Neural progenitor cell (in vitro differentiated cells): Measurements from ENCODE around the gene CCDC32. TPM values are rescaled to one million over a fixed set of nuclear protein-coding genes. Genes with fewer than 3 reads are reported as not detected.
A peak's percentile ranks its signal among the peaks of the same experiment; 100 is the strongest.
"Not testable (repeated sequence)": the region's sequence is repeated elsewhere in the genome, so short reads cannot be mapped to it uniquely, and the experiment has no call there.

Source experiments
- DNase-seq: peaks from one replicate; pipeline ENCODE4 v3.0.0-alpha.2; 2016; ENCODE audit warnings: low spot score
- H2AFZ ChIP-seq: fragments of 200-600 bp; sonication (generic); replicated peaks from 2 replicates; pipeline ENCODE4 v1.6.1; 2016; ENCODE audit warnings: antibody characterized with exemption
- H3F3A ChIP-seq: fragments of 200-600 bp; sonication (generic); 2 replicates; pipeline ENCODE4 v1.6.1; 2016; ENCODE audit warnings: antibody characterized with exemption, low read depth
- H3K27ac ChIP-seq: fragments of 200-600 bp; sonication (generic); 2 replicates; pipeline ENCODE4 v1.5.1; 2016; ENCODE audit warnings: mild to moderate bottlenecking
- H3K27me3 ChIP-seq: fragments of 200-600 bp; sonication (generic); 2 replicates; pipeline ENCODE4 v1.6.1; 2016; ENCODE audit warnings: mild to moderate bottlenecking, moderate library complexity
- H3K36me3 ChIP-seq: fragments of 200-600 bp; sonication (generic); 2 replicates; pipeline ENCODE4 v1.5.1; 2016
- H3K4me1 ChIP-seq: fragments of 200-600 bp; sonication (generic); 2 replicates; pipeline ENCODE4 v1.6.1; 2016; ENCODE audit warnings: mixed run types
- H3K4me2 ChIP-seq: fragments of 200-600 bp; sonication (generic); 2 replicates; pipeline ENCODE4 v1.6.1; 2016
- H3K4me3 ChIP-seq: fragments of 200-600 bp; sonication (generic); 2 replicates; pipeline ENCODE4 v1.5.1; 2016
- H3K79me2 ChIP-seq: fragments of 200-600 bp; sonication (generic); 2 replicates; pipeline ENCODE4 v1.6.1; 2016; ENCODE audit warnings: low read depth
- H3K9ac ChIP-seq: fragments of 200-600 bp; sonication (generic); 2 replicates; pipeline ENCODE4 v1.6.1; 2016
- H3K9me3 ChIP-seq: fragments of 200-600 bp; sonication (generic); 2 replicates; pipeline ENCODE4 v1.5.1; 2016; ENCODE audit warnings: low read depth
- H4K20me1 ChIP-seq: fragments of 200-600 bp; sonication (generic); 2 replicates; pipeline ENCODE4 v1.6.1; 2016; ENCODE audit warnings: low read depth
- H3K27ac Mint-ChIP-seq: 3 replicates; pipeline ENCODE4 v1.8.0; 2021; ENCODE audit warnings: mixed read lengths
- H3K27me3 Mint-ChIP-seq: 2 replicates; pipeline ENCODE4 v1.8.0; 2022; ENCODE audit warnings: low read depth, mild to moderate bottlenecking, inconsistent platforms, moderate library complexity, mixed read lengths; ENCODE audit not compliant: insufficient read depth
- H3K36me3 Mint-ChIP-seq: 3 replicates; pipeline ENCODE4 v1.8.0; 2021; ENCODE audit warnings: mixed read lengths
- H3K4me1 Mint-ChIP-seq: 3 replicates; pipeline ENCODE4 v1.8.0; 2021; ENCODE audit warnings: mixed read lengths
- H3K4me3 Mint-ChIP-seq: 3 replicates; pipeline ENCODE4 v1.8.0; 2021; ENCODE audit warnings: mild to moderate bottlenecking, moderate library complexity, mixed read lengths
- H3K9me3 Mint-ChIP-seq: 3 replicates; pipeline ENCODE4 v1.8.0; 2020; ENCODE audit warnings: mixed read lengths
- EZH2 ChIP-seq: fragments of 200-600 bp; sonication (generic); IDR thresholded peaks from 2 replicates; pipeline ENCODE4 v1.6.1; 2017; ENCODE audit warnings: antibody characterized with exemption, mild to moderate bottlenecking, moderate library complexity
- EZH2phosphoT487 ChIP-seq: fragments of 200-600 bp; sonication (generic); IDR thresholded peaks from 2 replicates; pipeline ENCODE4 v1.6.1; 2017; ENCODE audit warnings: antibody characterized with exemption
- total RNA-seq: library from RNA; depleted of rRNA; stranded (reverse); fragments of >200 nt; gene quantifications from 2 replicates; pipeline ENCODE4 v1.2.3, GENCODE V29; 2015; ENCODE audit warnings: low replicate concordance
- TF ChIP-seq, protein P1 (sequence below): fragments of 200-600 bp; sonication (generic); IDR thresholded peaks from 2 replicates; pipeline ENCODE4 v1.5.1; 2017; ENCODE audit warnings: antibody characterized with exemption, mild to moderate bottlenecking

Gene CCDC32
- total RNA-seq, 1 donor from 2014 or later, result 22.4 TPM

DNA sequence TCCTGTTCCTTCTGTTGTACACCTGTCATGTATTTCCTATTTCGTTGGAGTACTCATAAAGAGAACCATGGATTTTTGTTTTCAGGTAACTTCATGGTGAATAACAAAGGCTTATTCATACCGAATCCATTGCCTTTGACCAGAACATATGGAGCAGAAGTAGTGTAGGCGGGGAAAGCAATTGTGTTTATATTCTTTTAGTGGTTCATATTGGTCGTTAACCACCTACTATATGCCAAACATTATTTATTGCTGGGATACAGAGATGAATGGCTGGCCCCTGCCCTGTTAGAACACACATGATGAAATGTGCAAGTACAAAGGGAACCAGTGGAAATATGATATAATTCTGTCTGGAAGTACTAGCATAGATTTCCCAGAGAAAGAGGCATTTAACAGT is 14.1 kb upstream of the CCDC32 start:
- Histone ChIP-seq H3K36me3 (no peaks in the 10 kb centered on the region), H3K9me3 (no peaks in the 10 kb centered on the region), H3K4me2 (no peak overlapping the region), H3K4me3 (no peak overlapping the region), H3K4me1 (no peaks in the 10 kb centered on the region), H3K9ac (no peak overlapping the region), H3K27me3 (no peaks in the 10 kb centered on the region), H3F3A (no peaks in the 10 kb centered on the region), H3K27ac (no peak overlapping the region), H4K20me1 (no peaks in the 10 kb centered on the region), H3K79me2 (no peaks in the 10 kb centered on the region), H2AFZ (no peak overlapping the region)
- H3K4me3 Mint-ChIP-seq, result no peak overlapping the region
- H3K27ac Mint-ChIP-seq, result no peak overlapping the region
- H3K4me1 Mint-ChIP-seq, result no peaks in the 10 kb centered on the region
- H3K36me3 Mint-ChIP-seq, result peaks cover 7% of the 10 kb centered on the region
- DNase-seq, result no peak
- TF ChIP-seq EZH2, result no peak
- TF ChIP-seq, protein P1, sequence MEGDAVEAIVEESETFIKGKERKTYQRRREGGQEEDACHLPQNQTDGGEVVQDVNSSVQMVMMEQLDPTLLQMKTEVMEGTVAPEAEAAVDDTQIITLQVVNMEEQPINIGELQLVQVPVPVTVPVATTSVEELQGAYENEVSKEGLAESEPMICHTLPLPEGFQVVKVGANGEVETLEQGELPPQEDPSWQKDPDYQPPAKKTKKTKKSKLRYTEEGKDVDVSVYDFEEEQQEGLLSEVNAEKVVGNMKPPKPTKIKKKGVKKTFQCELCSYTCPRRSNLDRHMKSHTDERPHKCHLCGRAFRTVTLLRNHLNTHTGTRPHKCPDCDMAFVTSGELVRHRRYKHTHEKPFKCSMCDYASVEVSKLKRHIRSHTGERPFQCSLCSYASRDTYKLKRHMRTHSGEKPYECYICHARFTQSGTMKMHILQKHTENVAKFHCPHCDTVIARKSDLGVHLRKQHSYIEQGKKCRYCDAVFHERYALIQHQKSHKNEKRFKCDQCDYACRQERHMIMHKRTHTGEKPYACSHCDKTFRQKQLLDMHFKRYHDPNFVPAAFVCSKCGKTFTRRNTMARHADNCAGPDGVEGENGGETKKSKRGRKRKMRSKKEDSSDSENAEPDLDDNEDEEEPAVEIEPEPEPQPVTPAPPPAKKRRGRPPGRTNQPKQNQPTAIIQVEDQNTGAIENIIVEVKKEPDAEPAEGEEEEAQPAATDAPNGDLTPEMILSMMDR, result no peak
- H3K27me3 Mint-ChIP-seq, result no peaks in the 10 kb centered on the region
- peaks cover 3% of the 10 kb centered on the region for H3K9me3 Mint-ChIP-seq

DNA sequence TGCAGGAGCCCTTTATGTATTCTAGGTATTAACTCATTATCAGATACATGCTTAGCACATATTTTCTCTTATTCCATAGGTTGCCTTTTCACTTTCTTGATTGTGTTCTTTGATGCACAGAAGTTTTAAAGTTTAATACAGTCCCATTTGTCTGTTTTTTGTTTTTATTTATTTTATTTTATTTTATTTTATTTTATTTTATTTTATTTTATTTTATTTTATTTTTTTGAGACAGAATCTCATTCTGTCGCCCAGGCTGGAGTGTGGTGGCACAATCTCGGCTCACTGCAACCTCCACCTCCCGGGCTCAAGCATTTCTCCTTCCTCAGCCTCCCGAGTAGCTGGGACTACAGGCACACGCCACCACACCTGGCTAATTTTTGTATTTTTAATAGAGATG is 12.1 kb upstream of the CCDC32 start:
- not testable (repeated sequence) for H3K4me3 Mint-ChIP-seq, H3K79me2 ChIP-seq, H3K36me3 ChIP-seq, H4K20me1 ChIP-seq, H3K27ac ChIP-seq, H3K27me3 Mint-ChIP-seq, H3K27me3 ChIP-seq, H3K4me1 ChIP-seq, H3K9me3 ChIP-seq, H3K9ac ChIP-seq, DNase-seq, H3K27ac Mint-ChIP-seq, H3F3A ChIP-seq, H3K4me1 Mint-ChIP-seq, H3K4me3 ChIP-seq, H3K9me3 Mint-ChIP-seq, H3K4me2 ChIP-seq, H2AFZ ChIP-seq
- peaks cover 16% of the 10 kb centered on the region for H3K36me3 Mint-ChIP-seq

DNA sequence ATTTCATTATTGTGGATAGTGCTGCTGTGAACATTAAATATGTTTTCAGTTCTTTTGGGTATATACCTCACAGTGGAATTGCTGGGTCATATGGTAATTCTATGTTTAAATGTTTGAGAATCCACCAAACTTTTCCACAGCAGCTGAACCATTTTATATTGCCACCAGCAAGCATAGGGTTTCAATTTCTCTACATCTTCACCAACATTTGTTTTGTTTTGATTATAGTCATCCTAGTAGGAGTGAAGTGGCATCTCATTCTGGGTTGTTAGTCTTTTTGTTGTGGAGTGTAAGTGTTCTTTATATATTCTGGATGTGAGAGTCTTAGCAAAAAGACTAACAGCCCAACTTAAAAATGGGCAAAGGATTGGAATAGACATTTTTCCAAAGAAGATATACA is 10.3 kb upstream of the CCDC32 start:
- Histone ChIP-seq H3K4me2 (no peak overlapping the region), H4K20me1 (peaks cover 9% of the 10 kb centered on the region), H3K27ac (no peak overlapping the region), H3K9ac (no peak overlapping the region), H3K27me3 (no peaks in the 10 kb centered on the region), H3K4me3 (no peak overlapping the region), H2AFZ (no peak overlapping the region), H3K4me1 (peaks cover 7% of the 10 kb centered on the region), H3K9me3 (no peaks in the 10 kb centered on the region), H3K79me2 (peaks cover 18% of the 10 kb centered on the region), H3F3A (no peaks in the 10 kb centered on the region), H3K36me3 (no peaks in the 10 kb centered on the region)
- no peak for DNase-seq
- peaks cover 11% of the 10 kb centered on the region for H3K4me1 Mint-ChIP-seq
- H3K27ac Mint-ChIP-seq, result no peak overlapping the region
- TF ChIP-seq EZH2phosphoT487 (no peak), EZH2 (no peak)
- TF ChIP-seq, protein P1, result no peak
- H3K9me3 Mint-ChIP-seq, result peaks cover 3% of the 10 kb centered on the region
- peaks cover 16% of the 10 kb centered on the region for H3K36me3 Mint-ChIP-seq
- no peaks in the 10 kb centered on the region for H3K27me3 Mint-ChIP-seq
- H3K4me3 Mint-ChIP-seq, result no peak overlapping the region

DNA sequence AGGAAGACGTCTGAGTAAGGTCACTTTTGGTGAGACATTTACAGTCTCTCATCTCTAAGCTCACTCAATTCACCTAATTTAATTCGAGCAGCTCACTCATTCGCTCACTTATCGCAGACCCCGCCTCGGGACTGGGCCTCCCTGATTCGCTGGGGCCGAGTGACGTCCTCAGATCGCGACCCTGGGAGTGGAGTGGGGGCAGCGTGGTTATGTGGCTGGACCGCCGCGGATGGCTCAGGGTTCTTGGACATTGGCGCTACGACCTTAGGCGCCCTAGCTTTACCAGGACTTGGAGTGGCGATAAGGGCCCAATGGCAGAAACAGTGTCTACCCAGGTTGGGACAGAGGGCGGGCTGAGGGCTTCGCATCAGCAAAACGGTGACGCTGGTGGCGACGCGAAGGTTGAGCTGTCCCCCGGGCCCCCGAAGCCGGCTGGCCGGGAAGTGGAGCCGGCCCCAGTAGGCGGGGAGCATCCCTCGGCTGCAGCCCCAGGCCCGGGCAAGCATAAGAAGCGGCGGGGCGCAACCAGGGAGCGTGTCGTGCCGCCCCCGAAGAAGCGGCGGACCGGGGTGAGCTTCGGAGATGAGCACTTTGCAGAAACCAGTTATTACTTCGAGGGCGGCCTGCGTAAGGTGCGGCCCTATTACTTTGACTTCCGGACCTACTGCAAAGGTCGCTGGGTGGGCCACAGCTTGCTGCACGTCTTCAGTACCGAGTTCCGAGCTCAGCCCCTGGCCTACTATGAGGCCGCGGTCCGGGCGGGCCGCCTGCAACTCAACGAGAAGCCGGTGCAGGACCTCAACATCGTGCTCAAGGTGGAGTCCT is 4.5 kb upstream of the CCDC32 start, which contains the start of gene RPUSD2:
Gene RPUSD2 (plus strand): TSS at position 171 of the 825 bp plus-strand sequence. CDS start 39 bp downstream, at position 210.
- Histone ChIP-seq H3K4me3 (peak within 1 kb of the TSS; percentile 88), H3K9me3 (no peaks in the 10 kb centered on the region), H3F3A (peaks cover 6% of the 10 kb centered on the region), H3K4me2 (peak within 1 kb of the TSS; percentile 90), H3K36me3 (no peaks in the 10 kb centered on the region), H4K20me1 (peaks cover 12% of the 10 kb centered on the region), H3K4me1 (peaks cover 11% of the 10 kb centered on the region), H2AFZ (peak within 1 kb of the TSS; percentile 90), H3K27ac (no peak within 1 kb of the TSS), H3K27me3 (no peaks in the 10 kb centered on the region), H3K79me2 (peaks cover 28% of the 10 kb centered on the region), H3K9ac (peak within 1 kb of the TSS; percentile 68)
- Mint-ChIP-seq H3K27me3 (no peaks in the 10 kb centered on the region), H3K4me1 (peaks cover 36% of the 10 kb centered on the region), H3K36me3 (peaks cover 12% of the 10 kb centered on the region), H3K4me3 (peak within 1 kb of the TSS; percentile 96), H3K9me3 (no peaks in the 10 kb centered on the region), H3K27ac (peak within 1 kb of the TSS; percentile 55)
- TF ChIP-seq EZH2, result no peak
- TF ChIP-seq EZH2phosphoT487, result no peak
- TF ChIP-seq, protein P1, result no peak
- peak; percentile 95 for DNase-seq
